CD4-positive, alpha-beta T cell (primary cell): Measurements from ENCODE around the gene KLHL33. TPM values are rescaled to one million over a fixed set of nuclear protein-coding genes. Genes with fewer than 3 reads are reported as not detected.
A peak's percentile ranks its signal among the peaks of the same experiment; 100 is the strongest.

Experiments
- ATAC-seq: fragments of 200-7000 bp; cut with Tn5 transposase; one replicate; pipeline ENCODE4 v1.10.0; 2022; ENCODE audit warnings: mild to moderate bottlenecking; ENCODE audit not compliant: poor library complexity
- CTCF ChIA-PET: fragments of 350-600 bp; sonication (Branson Sonifier 250); formaldehyde crosslinking; loops from one replicate; lab custom pipeline; 2021; ENCODE audit warnings: antibody characterized with exemption, inconsistent platforms; lab: Charles Lee
- POLR2A ChIA-PET: fragments of 350-600 bp; sonication (Branson Sonifier 250); formaldehyde crosslinking; loops from one replicate; lab custom pipeline; 2021; ENCODE audit warnings: antibody characterized with exemption, inconsistent platforms; lab: Charles Lee
- DNase-seq, 14 experiments: peaks; one replicate each; pipeline ENCODE4 v3.0.0-alpha.2; 2013 to 2020; ENCODE audit warnings: mixed read lengths in 2 of 14
- H3K27ac ChIP-seq, 2 donors: one replicate each; pipeline versions ENCODE4 v1.5.1 to v1.7.0; 2013; ENCODE audit warnings: low read length in 2 of 2, low read depth in 1 of 2, mild to moderate bottlenecking in 1 of 2
- H3K27me3 ChIP-seq, 2 experiments: 1 replicate in 1 of 2; 2 replicates in 1 of 2; pipeline versions ENCODE4 v1.6.1 to v1.7.0; 2013; ENCODE audit warnings: low read length in 2 of 2, control low read depth in 1 of 2, mild to moderate bottlenecking in 1 of 2, moderate library complexity in 1 of 2; ENCODE audit not compliant: insufficient read depth in 2 of 2, control insufficient read depth in 1 of 2
- H3K36me3 ChIP-seq: one replicate; pipeline ENCODE4 v1.6.1; 2013; ENCODE audit warnings: low read length, control low read depth; ENCODE audit not compliant: insufficient read depth
- H3K4me1 ChIP-seq: one replicate; pipeline ENCODE4 v1.6.1; 2013; ENCODE audit warnings: low read length, control low read depth; ENCODE audit not compliant: insufficient read depth
- H3K4me3 ChIP-seq: one replicate; pipeline ENCODE4 v1.5.1; 2013; ENCODE audit warnings: mild to moderate bottlenecking, low read length, moderate library complexity
- H3K9me3 ChIP-seq, 2 experiments: 1 replicate in 1 of 2; 2 replicates in 1 of 2; pipeline versions ENCODE4 v1.6.1 to v1.7.0; 2013; ENCODE audit warnings: low read length in 2 of 2, mild to moderate bottlenecking in 2 of 2, control low read depth in 1 of 2, moderate library complexity in 1 of 2; ENCODE audit not compliant: control insufficient read depth in 1 of 2, insufficient read depth in 1 of 2
- H3K27ac Mint-ChIP-seq: one replicate; pipeline ENCODE4 v1.8.0; 2020; ENCODE audit warnings: mixed read lengths
- H3K27me3 Mint-ChIP-seq: one replicate; pipeline ENCODE4 v1.8.0; 2021; ENCODE audit warnings: mixed read lengths
- H3K36me3 Mint-ChIP-seq: one replicate; pipeline ENCODE4 v1.8.0; 2021; ENCODE audit warnings: low read depth, mixed read lengths
- H3K4me1 Mint-ChIP-seq: one replicate; pipeline ENCODE4 v1.8.0; 2021; ENCODE audit warnings: low read depth, mixed read lengths
- H3K4me3 Mint-ChIP-seq: one replicate; pipeline ENCODE4 v1.8.0; 2020; ENCODE audit warnings: mild to moderate bottlenecking, mixed read lengths
- H3K9me3 Mint-ChIP-seq: one replicate; pipeline ENCODE4 v1.8.0; 2020; ENCODE audit warnings: mixed read lengths
- intact Hi-C, 2 experiments: fragments of 100-400 bp; cut with DNase I in 1 of 2; cut with micrococcal nuclease in 1 of 2; formaldehyde crosslinking; loops; one replicate each; pipeline versions ENCODE4 v1.15.1 to v1.9.0; 2023 to 2025; cut with DNase I, micrococcal nuclease
- total RNA-seq, 174 experiments: library from RNA in 2 of 174; stranded (reverse) in 2 of 174; gene quantifications; one replicate each; pipeline ENCODE4 v1.2.3 and lab custom pipeline; 2021 to 2026
- TF ChIP-seq, protein P1 (sequence below): fragments of 200-600 bp; IDR thresholded peaks from one replicate; pipeline ENCODE4 v1.8.0; 2022; ENCODE audit warnings: antibody characterized with exemption, mild to moderate bottlenecking

Gene KLHL33
- total RNA-seq, 2 experiments from 2014 or later: 0.19 to 0.31 TPM

DNA sequence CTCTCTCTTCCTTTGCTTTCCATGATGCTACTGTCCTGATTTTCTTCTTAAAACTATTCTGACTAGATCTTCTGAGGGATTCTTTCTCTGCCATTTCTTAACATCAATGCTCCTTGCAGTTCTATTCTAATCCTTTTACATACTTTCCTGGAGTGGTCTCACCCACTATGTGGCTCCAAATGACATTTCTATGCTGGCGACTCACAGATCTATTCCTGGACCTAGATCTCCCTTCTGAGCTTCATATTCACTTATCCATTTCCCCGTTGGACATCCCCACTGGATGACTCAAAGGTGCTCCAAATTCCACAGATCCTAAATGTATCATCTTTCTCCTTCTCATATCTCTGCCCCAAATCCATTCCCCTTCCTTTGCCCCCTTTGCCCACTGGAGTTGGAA is 26.7 kb downstream of the KLHL33 start:
- H3K36me3 Mint-ChIP-seq: peaks cover 53% of the 10 kb centered on the region
- intact Hi-C loops: no loop called here
- peaks cover 52% of the 10 kb centered on the region for H3K4me1 Mint-ChIP-seq
- Histone ChIP-seq H3K27me3 (no peaks in the 10 kb centered on the region), H3K36me3 (peaks cover 41% of the 10 kb centered on the region), H3K4me3 (no peak overlapping the region), H3K4me1 (peaks cover 10% of the 10 kb centered on the region), H3K27ac (no peak overlapping the region), H3K9me3 (no peaks in the 10 kb centered on the region)
- DNase-seq: no peak
- no peak for ATAC-seq
- no peaks in the 10 kb centered on the region for H3K27me3 Mint-ChIP-seq
- H3K27ac Mint-ChIP-seq: peak overlapping the region; percentile 0
- peak overlapping the region; percentile 0 for H3K4me3 Mint-ChIP-seq
- CTCF ChIA-PET: no interaction called here
- POLR2A ChIA-PET: no interaction called here
- H3K9me3 Mint-ChIP-seq: no peaks in the 10 kb centered on the region
- TF ChIP-seq, protein P1, sequence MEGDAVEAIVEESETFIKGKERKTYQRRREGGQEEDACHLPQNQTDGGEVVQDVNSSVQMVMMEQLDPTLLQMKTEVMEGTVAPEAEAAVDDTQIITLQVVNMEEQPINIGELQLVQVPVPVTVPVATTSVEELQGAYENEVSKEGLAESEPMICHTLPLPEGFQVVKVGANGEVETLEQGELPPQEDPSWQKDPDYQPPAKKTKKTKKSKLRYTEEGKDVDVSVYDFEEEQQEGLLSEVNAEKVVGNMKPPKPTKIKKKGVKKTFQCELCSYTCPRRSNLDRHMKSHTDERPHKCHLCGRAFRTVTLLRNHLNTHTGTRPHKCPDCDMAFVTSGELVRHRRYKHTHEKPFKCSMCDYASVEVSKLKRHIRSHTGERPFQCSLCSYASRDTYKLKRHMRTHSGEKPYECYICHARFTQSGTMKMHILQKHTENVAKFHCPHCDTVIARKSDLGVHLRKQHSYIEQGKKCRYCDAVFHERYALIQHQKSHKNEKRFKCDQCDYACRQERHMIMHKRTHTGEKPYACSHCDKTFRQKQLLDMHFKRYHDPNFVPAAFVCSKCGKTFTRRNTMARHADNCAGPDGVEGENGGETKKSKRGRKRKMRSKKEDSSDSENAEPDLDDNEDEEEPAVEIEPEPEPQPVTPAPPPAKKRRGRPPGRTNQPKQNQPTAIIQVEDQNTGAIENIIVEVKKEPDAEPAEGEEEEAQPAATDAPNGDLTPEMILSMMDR: no peak

DNA sequence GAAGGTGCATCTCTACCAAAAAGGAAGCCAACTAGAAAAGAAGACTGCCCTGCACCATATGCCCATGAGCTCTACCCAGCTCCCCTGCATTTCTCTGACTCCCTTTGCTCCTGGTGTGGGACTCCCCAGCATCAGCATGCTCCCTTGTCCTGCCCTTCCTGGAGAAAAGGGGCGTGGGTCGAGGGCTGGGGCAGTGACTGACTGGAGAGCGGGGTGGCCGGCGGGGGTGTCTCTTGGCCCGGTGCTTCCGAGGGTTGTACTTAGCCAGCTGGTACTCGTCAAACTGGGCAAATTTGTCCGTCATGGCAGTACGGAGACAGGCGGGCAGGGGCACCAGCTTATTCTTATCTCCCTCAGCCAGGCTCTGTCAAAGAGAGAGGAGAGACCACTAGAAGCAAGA is 32.4 kb downstream of the KLHL33 start:
- intact Hi-C loops: no loop called here
- Mint-ChIP-seq H3K4me1 (peaks cover 23% of the 10 kb centered on the region), H3K27me3 (no peaks in the 10 kb centered on the region), H3K27ac (no peak overlapping the region), H3K36me3 (peaks cover 91% of the 10 kb centered on the region), H3K9me3 (no peaks in the 10 kb centered on the region), H3K4me3 (no peak overlapping the region)
- H3K27me3 ChIP-seq: no peaks in the 10 kb centered on the region
- peaks cover 75% of the 10 kb centered on the region for H3K36me3 ChIP-seq
- ChIA-PET POLR2A (no interaction called here), CTCF (no interaction called here)
- ATAC-seq (no peak), DNase-seq (no peak)
- no peaks in the 10 kb centered on the region for H3K9me3 ChIP-seq
- no peak overlapping the region for H3K27ac ChIP-seq
- TF ChIP-seq, protein P1: no peak
- H3K4me1 ChIP-seq: no peaks in the 10 kb centered on the region
- H3K4me3 ChIP-seq: no peak overlapping the region

DNA sequence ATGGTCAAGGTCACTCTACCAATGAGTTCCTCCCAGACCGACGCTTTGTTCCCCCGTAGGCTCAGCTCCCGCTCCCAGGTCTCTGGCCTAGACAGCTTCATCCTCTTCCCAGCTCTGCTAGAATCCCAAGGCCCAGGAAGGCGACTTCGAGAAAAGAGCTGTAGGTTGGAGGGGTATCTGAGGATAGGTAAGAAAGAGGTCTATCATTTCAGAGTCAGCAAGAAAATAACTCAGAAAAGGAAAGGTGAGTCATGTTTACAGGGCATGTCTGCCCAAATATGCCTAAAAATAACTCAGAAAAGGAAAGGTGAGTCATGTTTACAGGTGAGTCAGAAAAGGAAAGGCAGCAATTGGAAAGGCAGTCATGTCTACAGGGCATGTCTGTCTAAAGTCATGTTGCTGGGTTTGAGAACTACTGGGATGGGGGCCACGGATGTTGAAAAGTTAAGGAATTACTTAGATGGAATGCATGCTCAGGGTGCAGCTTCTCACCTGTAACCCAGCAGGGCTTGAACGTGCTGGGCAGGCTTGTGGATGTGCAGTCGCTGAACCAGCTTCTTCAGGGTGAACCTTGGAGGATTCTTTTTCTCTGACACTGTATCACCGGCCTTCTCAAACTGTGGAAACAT is 34.9 kb downstream of the KLHL33 start:
- ATAC-seq: peak; percentile 21
- H3K4me3 ChIP-seq: no peak overlapping the region
- H3K4me3 Mint-ChIP-seq: no peak overlapping the region
- peak in 2 of 14 experiments; percentile 8 to 11 for DNase-seq
- intact Hi-C loops: no loop called here
- no peaks in the 10 kb centered on the region for H3K27me3 ChIP-seq
- H3K9me3 Mint-ChIP-seq: no peaks in the 10 kb centered on the region
- no peak overlapping the region for H3K27ac Mint-ChIP-seq
- no peak overlapping the region for H3K27ac ChIP-seq
- peaks cover 66% of the 10 kb centered on the region for H3K36me3 ChIP-seq
- ChIA-PET CTCF (interaction anchor here (1.5 kb wide), 1 partner anchor 15 kb away, joined by 4 read pairs; no protein-coding TSS in a partner anchor), POLR2A (interaction anchor here (1.7 to 2.5 kb wide), 2 partner anchors 13 to 54 kb away, joined by 6 read pairs; partner anchors contain the start of genes APEX1, OSGEP and TEP1)
- H3K4me1 ChIP-seq: no peaks in the 10 kb centered on the region
- peaks cover 87% of the 10 kb centered on the region for H3K36me3 Mint-ChIP-seq
- TF ChIP-seq, protein P1: no peak
- no peaks in the 10 kb centered on the region for H3K27me3 Mint-ChIP-seq
- H3K9me3 ChIP-seq: no peaks in the 10 kb centered on the region
- peaks cover 14% of the 10 kb centered on the region for H3K4me1 Mint-ChIP-seq
